HEK293 (cell line): Measurements from ENCODE around the gene S100A3.

ENCODE experiments used
- CTCF ChIA-PET: fragments of 350-600 bp; formaldehyde crosslinking; extraction: SDS; loops from one replicate; lab custom pipeline; 2021; ENCODE audit warnings: antibody characterized with exemption; lab: Yijun Ruan, JAX
- POLR2A ChIA-PET: fragments of 300-600 bp; formaldehyde crosslinking; extraction: SDS; loops from one replicate; lab custom pipeline; 2020; ENCODE audit warnings: antibody characterized with exemption, inconsistent platforms; lab: Yijun Ruan, JAX
- H3K27ac ChIP-seq: fragments of 200-500 bp; sonication (Bioruptor generic); 2 replicates; pipeline ENCODE4 v1.5.1; 2014; ENCODE audit warnings: low read depth, low read length, control low read depth, inconsistent platforms; ENCODE audit errors: extremely low read depth
- H3K36me3 ChIP-seq, 2 experiments: fragments of 200-500 bp in 1 of 2; sonication (Bioruptor generic) in 1 of 2; 1 replicate in 1 of 2; 2 replicates in 1 of 2; pipeline ENCODE4 v1.5.1; 2014 to 2017; ENCODE audit warnings: inconsistent platforms in 2 of 2, low read length in 2 of 2; ENCODE audit not compliant: control insufficient read depth in 2 of 2, insufficient read depth in 1 of 2
- H3K4me1 ChIP-seq: fragments of 200-500 bp; sonication (Bioruptor generic); 2 replicates; pipeline ENCODE4 v1.5.1; 2014; ENCODE audit warnings: mild to moderate bottlenecking, low read length, inconsistent platforms; ENCODE audit not compliant: control insufficient read depth, insufficient read depth
- H3K4me3 ChIP-seq: 2 replicates; pipeline ENCODE4 v1.5.1; 2011; ENCODE audit warnings: low read depth, mild to moderate bottlenecking, control low read depth, low read length, moderate library complexity
- H3K9me3 ChIP-seq: fragments of 200-500 bp; sonication (Bioruptor generic); 2 replicates; pipeline ENCODE4 v1.5.1; 2014; ENCODE audit warnings: low read depth, low read length, inconsistent platforms; ENCODE audit not compliant: control insufficient read depth, insufficient read depth
- IKZF3 ChIP-seq: fragments of 450-650 bp; IDR thresholded peaks from 2 replicates; pipeline ENCODE4 v1.5.0; 2018; ENCODE audit warnings: missing biosample characterization, mild to moderate bottlenecking, missing genetic modification characterization, moderate library complexity
- MYNN ChIP-seq: fragments of 450-650 bp; formaldehyde crosslinking; IDR thresholded peaks from 2 replicates; pipeline ENCODE4 v1.5.1; 2016; ENCODE audit warnings: missing biosample characterization, missing genetic modification characterization, borderline replicate concordance
- ZFHX2 ChIP-seq: fragments of 450-650 bp; formaldehyde crosslinking; conservative IDR thresholded peaks from 2 replicates; pipeline ENCODE4 v1.5.1; 2016; ENCODE audit warnings: missing biosample characterization, missing genetic modification characterization
- ZNF2 ChIP-seq: fragments of 450-650 bp; formaldehyde crosslinking; IDR thresholded peaks from 2 replicates; pipeline ENCODE4 v1.5.1; 2016; ENCODE audit warnings: missing biosample characterization, missing genetic modification characterization
- ZNF248 ChIP-seq: fragments of 450-650 bp; formaldehyde crosslinking; IDR thresholded peaks from 2 replicates; pipeline ENCODE4 v1.5.1; 2017; ENCODE audit warnings: missing biosample characterization, missing genetic modification characterization
- ZNF335 ChIP-seq: fragments of 450-650 bp; formaldehyde crosslinking; conservative IDR thresholded peaks from 2 replicates; pipeline ENCODE4 v1.5.1; 2016; ENCODE audit warnings: missing biosample characterization, missing genetic modification characterization
- ZNF350 ChIP-seq: fragments of 450-650 bp; formaldehyde crosslinking; IDR thresholded peaks from 2 replicates; pipeline ENCODE4 v1.5.0; 2017; ENCODE audit warnings: missing biosample characterization, mild to moderate bottlenecking, missing genetic modification characterization
- ZNF529 ChIP-seq: fragments of 450-650 bp; formaldehyde crosslinking; IDR thresholded peaks from 2 replicates; pipeline ENCODE4 v1.5.1; 2017; ENCODE audit warnings: missing genetic modification characterization, missing biosample characterization; ENCODE audit not compliant: insufficient replicate concordance
- ZNF654 ChIP-seq: fragments of 450-650 bp; formaldehyde crosslinking; IDR thresholded peaks from 2 replicates; pipeline ENCODE4 v1.5.1; 2016; ENCODE audit warnings: low read depth, missing biosample characterization, missing genetic modification characterization
- ZNF776 ChIP-seq: fragments of 450-650 bp; formaldehyde crosslinking; IDR thresholded peaks from 2 replicates; pipeline ENCODE4 v1.5.0; 2017; ENCODE audit warnings: missing biosample characterization, missing genetic modification characterization, borderline replicate concordance
- TF ChIP-seq, protein P1 (sequence below): fragments of 450-650 bp; formaldehyde crosslinking; IDR thresholded peaks from 2 replicates; pipeline ENCODE4 v1.5.1; 2016; ENCODE audit warnings: missing biosample characterization, missing genetic modification characterization
- TF ChIP-seq, protein P2 (sequence below): fragments of 450-650 bp; formaldehyde crosslinking; IDR thresholded peaks from 2 replicates; pipeline ENCODE4 v1.5.1; 2016; ENCODE audit warnings: missing biosample characterization, missing genetic modification characterization
- TF ChIP-seq, protein P3 (sequence below): fragments of 450-650 bp; formaldehyde crosslinking; IDR thresholded peaks from 2 replicates; pipeline ENCODE4 v1.5.1; 2017; ENCODE audit warnings: missing biosample characterization, missing genetic modification characterization
- TF ChIP-seq, protein P4 (sequence below): fragments of 450-650 bp; formaldehyde crosslinking; IDR thresholded peaks from 2 replicates; pipeline ENCODE4 v1.5.1; 2016; ENCODE audit warnings: missing biosample characterization, missing genetic modification characterization

Gene S100A3

DNA sequence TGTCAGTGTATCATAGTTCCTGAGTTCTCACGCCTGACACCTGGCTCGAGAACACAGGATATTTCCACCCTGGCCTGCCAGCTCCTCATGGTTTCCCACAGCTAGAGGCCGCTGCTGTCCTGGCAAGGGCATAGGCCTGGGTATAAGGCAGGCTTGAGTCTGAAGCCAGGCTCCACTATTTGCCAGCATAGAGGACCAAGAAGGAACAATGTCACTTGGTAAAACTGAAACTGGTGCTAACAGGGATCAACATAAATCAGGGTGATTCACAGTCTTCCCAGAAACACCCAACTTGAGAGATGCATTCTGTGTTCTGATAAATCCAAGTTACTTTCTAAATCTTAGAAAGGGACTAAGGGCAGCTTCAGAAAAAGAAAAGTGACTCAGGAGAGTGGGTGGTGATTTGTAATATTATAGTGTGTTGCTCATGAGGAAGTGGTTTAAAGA is 23.5 kb upstream of the S100A3 start:
- H3K36me3 ChIP-seq: no peaks in the 10 kb centered on the region
- H3K27ac ChIP-seq: no peak overlapping the region
- ChIA-PET POLR2A (interaction anchor here (0.6 to 3.4 kb wide), 5 partner anchors 48 to 418 kb away, joined by 3 to 16 read pairs (median 6); partner anchors contain the start of genes CHTOP and S100A13), CTCF (interaction anchor here (0.5 to 6.3 kb wide), 23 partner anchors 9 to 217 kb away, joined by 3 to 148 read pairs (median 4); partner anchors contain the start of genes CHTOP, S100A1, S100A13 and S100A6)
- no peaks in the 10 kb centered on the region for H3K9me3 ChIP-seq
- H3K4me3 ChIP-seq: no peak overlapping the region
- TF ChIP-seq ZNF335 (tag by site-specific recombination) (peak; percentile 35; the same call in 1 of the 2 replicates), ZFHX2 (tag by site-specific recombination) (0 out of 2 replicates have a peak, but pooled peaks have one; percentile 17), ZNF654 (tag by site-specific recombination) (peak; percentile 42), ZNF529 (tag by site-specific recombination) (no peak)
- TF ChIP-seq, protein P1, sequence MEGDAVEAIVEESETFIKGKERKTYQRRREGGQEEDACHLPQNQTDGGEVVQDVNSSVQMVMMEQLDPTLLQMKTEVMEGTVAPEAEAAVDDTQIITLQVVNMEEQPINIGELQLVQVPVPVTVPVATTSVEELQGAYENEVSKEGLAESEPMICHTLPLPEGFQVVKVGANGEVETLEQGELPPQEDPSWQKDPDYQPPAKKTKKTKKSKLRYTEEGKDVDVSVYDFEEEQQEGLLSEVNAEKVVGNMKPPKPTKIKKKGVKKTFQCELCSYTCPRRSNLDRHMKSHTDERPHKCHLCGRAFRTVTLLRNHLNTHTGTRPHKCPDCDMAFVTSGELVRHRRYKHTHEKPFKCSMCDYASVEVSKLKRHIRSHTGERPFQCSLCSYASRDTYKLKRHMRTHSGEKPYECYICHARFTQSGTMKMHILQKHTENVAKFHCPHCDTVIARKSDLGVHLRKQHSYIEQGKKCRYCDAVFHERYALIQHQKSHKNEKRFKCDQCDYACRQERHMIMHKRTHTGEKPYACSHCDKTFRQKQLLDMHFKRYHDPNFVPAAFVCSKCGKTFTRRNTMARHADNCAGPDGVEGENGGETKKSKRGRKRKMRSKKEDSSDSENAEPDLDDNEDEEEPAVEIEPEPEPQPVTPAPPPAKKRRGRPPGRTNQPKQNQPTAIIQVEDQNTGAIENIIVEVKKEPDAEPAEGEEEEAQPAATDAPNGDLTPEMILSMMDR: peak; percentile 69; the same call in 1 of the 2 replicates
- TF ChIP-seq, protein P2, sequence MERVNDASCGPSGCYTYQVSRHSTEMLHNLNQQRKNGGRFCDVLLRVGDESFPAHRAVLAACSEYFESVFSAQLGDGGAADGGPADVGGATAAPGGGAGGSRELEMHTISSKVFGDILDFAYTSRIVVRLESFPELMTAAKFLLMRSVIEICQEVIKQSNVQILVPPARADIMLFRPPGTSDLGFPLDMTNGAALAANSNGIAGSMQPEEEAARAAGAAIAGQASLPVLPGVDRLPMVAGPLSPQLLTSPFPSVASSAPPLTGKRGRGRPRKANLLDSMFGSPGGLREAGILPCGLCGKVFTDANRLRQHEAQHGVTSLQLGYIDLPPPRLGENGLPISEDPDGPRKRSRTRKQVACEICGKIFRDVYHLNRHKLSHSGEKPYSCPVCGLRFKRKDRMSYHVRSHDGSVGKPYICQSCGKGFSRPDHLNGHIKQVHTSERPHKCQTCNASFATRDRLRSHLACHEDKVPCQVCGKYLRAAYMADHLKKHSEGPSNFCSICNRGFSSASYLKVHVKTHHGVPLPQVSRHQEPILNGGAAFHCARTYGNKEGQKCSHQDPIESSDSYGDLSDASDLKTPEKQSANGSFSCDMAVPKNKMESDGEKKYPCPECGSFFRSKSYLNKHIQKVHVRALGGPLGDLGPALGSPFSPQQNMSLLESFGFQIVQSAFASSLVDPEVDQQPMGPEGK: no peak
- H3K4me1 ChIP-seq: no peaks in the 10 kb centered on the region

DNA sequence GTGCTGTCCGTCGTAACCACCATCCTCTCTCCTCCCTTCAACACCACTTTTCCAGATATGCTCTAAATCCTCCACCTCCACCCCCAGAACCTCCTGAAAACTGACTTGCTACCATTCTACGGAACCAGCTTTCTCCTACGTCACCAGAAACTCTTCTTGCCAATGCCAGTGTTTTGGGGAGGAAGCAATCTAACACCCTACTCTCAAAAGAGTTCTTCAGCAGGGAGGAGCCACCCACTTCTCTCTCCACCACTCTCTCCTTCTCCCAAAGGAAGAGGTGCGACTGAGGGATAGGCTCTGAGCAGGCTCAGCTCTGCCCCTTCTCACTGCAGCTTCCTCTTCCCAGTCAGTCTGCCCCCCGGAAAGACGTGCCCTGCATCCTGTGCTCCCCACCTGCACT is 22.6 kb upstream of the S100A3 start:
- POLR2A ChIA-PET: interaction anchor here (0.9 to 3.4 kb wide), 4 partner anchors 47 to 419 kb away, joined by 6 to 16 read pairs (median 9); partner anchors contain the start of genes CHTOP and S100A13
- Histone ChIP-seq H3K27ac (no peak overlapping the region), H3K4me3 (no peak overlapping the region), H3K36me3 (no peaks in the 10 kb centered on the region), H3K9me3 (no peaks in the 10 kb centered on the region), H3K4me1 (peaks cover 1% of the 10 kb centered on the region)
- TF ChIP-seq ZNF248: no peak
- TF ChIP-seq ZNF350: no peak
- TF ChIP-seq, protein P3, sequence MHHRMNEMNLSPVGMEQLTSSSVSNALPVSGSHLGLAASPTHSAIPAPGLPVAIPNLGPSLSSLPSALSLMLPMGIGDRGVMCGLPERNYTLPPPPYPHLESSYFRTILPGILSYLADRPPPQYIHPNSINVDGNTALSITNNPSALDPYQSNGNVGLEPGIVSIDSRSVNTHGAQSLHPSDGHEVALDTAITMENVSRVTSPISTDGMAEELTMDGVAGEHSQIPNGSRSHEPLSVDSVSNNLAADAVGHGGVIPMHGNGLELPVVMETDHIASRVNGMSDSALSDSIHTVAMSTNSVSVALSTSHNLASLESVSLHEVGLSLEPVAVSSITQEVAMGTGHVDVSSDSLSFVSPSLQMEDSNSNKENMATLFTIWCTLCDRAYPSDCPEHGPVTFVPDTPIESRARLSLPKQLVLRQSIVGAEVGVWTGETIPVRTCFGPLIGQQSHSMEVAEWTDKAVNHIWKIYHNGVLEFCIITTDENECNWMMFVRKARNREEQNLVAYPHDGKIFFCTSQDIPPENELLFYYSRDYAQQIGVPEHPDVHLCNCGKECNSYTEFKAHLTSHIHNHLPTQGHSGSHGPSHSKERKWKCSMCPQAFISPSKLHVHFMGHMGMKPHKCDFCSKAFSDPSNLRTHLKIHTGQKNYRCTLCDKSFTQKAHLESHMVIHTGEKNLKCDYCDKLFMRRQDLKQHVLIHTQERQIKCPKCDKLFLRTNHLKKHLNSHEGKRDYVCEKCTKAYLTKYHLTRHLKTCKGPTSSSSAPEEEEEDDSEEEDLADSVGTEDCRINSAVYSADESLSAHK (tag by site-specific recombination): no peak
- no peak for TF ChIP-seq ZNF776 (tag by site-specific recombination)
- no peak for TF ChIP-seq IKZF3 (tag by site-specific recombination)
- no peak for TF ChIP-seq ZNF2
- no peak for TF ChIP-seq MYNN
- TF ChIP-seq, protein P4, sequence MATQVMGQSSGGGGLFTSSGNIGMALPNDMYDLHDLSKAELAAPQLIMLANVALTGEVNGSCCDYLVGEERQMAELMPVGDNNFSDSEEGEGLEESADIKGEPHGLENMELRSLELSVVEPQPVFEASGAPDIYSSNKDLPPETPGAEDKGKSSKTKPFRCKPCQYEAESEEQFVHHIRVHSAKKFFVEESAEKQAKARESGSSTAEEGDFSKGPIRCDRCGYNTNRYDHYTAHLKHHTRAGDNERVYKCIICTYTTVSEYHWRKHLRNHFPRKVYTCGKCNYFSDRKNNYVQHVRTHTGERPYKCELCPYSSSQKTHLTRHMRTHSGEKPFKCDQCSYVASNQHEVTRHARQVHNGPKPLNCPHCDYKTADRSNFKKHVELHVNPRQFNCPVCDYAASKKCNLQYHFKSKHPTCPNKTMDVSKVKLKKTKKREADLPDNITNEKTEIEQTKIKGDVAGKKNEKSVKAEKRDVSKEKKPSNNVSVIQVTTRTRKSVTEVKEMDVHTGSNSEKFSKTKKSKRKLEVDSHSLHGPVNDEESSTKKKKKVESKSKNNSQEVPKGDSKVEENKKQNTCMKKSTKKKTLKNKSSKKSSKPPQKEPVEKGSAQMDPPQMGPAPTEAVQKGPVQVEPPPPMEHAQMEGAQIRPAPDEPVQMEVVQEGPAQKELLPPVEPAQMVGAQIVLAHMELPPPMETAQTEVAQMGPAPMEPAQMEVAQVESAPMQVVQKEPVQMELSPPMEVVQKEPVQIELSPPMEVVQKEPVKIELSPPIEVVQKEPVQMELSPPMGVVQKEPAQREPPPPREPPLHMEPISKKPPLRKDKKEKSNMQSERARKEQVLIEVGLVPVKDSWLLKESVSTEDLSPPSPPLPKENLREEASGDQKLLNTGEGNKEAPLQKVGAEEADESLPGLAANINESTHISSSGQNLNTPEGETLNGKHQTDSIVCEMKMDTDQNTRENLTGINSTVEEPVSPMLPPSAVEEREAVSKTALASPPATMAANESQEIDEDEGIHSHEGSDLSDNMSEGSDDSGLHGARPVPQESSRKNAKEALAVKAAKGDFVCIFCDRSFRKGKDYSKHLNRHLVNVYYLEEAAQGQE: no peak
- CTCF ChIA-PET: interaction anchor here (0.8 to 6.3 kb wide), 17 partner anchors 9 to 216 kb away, joined by 3 to 148 read pairs (median 4); partner anchors contain the start of genes CHTOP, S100A1, S100A13 and S100A6
